Activated effector memory CD4-positive, alpha-beta T cell treated with Interleukin-2 at 50 U/mL for 16 hours (primary cell): Measurements from ENCODE around the gene PCDH17.

Experiments used
- DNase-seq: peaks from one replicate; pipeline ENCODE4 v3.0.0-alpha.2; 2020

Gene PCDH17, protein sequence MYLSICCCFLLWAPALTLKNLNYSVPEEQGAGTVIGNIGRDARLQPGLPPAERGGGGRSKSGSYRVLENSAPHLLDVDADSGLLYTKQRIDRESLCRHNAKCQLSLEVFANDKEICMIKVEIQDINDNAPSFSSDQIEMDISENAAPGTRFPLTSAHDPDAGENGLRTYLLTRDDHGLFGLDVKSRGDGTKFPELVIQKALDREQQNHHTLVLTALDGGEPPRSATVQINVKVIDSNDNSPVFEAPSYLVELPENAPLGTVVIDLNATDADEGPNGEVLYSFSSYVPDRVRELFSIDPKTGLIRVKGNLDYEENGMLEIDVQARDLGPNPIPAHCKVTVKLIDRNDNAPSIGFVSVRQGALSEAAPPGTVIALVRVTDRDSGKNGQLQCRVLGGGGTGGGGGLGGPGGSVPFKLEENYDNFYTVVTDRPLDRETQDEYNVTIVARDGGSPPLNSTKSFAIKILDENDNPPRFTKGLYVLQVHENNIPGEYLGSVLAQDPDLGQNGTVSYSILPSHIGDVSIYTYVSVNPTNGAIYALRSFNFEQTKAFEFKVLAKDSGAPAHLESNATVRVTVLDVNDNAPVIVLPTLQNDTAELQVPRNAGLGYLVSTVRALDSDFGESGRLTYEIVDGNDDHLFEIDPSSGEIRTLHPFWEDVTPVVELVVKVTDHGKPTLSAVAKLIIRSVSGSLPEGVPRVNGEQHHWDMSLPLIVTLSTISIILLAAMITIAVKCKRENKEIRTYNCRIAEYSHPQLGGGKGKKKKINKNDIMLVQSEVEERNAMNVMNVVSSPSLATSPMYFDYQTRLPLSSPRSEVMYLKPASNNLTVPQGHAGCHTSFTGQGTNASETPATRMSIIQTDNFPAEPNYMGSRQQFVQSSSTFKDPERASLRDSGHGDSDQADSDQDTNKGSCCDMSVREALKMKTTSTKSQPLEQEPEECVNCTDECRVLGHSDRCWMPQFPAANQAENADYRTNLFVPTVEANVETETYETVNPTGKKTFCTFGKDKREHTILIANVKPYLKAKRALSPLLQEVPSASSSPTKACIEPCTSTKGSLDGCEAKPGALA (N-terminal part only)

DNA sequence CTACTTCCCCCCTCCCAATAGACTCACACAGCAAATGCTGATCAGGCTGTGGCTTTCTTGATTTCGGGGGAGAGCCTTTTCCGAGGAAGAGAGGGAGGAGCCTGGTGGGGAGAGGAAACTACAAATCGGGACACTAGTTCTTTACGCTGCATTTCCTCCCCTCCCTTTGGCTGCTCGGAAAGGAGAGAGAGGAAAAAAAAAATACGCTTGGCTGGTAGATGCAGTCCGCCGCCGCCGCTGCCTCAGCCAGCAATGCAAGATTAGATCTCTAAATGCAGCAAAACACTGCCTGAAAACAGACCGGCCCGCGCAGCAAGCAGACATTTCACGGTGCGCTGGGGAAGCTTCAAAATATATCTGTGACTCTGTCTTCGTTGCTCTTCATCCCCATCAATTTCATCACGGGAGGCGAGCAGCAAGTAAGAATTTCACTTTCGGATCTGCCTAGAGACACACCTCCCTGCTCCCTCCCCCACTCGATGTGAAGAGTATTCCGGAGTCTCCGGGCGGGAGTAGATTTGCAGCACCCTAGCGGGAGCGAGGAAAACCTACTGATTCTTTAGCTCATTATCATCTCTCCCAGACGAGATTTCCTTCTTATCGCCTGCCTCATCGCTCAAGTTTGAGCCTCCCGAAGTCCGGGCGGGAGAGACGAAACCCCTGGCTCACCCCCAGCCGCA, at the start of gene PCDH17:
TSS of gene PCDH17 (plus strand) at position 149 of the 680 bp plus-strand sequence. CDS start 803 bp downstream, outside the sequence.
- DNase-seq = no peak

DNA sequence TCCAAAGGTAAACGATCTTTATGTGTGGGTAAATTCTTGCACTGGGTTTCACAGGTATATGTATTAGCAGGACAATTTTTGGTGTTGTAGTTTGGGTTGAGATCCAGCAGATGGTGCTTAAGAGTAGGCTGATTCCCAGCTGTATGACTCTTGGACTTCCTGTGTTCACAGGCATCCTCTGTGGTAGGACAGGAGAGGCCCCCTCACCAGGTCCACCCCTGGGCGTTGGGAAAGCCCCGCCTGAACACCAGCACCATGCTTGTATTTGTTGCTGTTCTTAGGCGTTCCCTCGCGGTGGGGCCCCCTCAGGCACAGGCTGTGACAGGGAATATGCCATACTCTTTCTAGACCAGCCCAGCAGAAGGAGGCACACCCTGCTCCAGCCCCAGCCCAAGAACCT, 49.5 kb upstream of the PCDH17 start:
- no peak for DNase-seq

DNA sequence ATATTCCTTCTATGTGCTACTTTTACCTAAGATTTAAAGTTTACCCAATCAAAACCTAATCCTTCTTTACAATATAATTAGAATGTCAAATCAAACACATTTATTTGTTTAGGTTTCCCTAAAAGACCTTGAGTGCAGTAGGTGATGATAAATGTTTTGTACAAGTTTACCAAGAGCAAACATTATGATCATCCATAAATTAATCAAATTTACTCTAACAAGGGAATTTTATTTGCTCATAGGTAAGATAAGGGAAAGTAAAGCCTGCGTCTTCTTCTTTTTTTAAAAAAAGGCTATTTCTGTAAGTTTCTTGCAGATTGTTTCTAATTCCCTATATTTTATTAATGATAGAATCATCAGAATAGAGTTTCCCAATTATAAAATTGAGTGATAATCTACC, 48.0 kb upstream of the PCDH17 start:
- no peak for DNase-seq

DNA sequence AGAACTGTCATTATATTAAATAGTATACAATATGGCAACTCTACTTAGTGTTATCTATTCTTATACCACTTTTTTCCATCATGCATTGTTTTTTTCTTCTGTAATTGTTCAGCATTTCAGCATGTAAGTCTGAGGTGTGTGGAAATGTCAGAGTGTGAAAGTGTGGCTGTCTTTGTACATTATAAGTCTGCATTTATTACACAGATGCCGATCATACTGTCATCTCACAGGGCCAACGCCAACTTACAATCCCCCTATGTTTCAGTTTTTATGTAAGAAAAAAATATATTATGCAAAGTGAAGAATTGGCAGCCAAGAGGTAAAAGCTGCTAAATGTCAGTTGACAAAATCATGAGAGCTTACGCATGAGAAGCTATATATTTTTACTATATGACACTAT, 42.9 kb upstream of the PCDH17 start:
- DNase-seq = no peak

DNA sequence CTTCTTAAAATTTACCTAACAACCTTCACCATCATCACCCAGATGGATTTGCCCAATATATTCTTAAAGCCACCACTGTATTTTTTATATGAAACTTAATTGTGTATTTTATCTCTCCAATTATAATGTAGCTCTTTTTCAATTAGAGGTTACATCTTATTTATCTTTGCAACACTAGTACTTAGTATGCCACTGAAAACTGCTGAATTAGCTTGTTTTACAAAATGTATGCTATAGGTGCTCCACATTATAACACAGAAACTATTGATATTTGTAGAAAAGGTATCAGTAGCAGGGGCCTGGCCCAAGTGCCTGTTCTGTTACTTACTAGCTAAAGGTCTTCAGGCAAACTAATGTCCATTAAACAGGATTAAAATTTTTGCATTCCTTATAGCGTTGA, 35.8 kb upstream of the PCDH17 start:
- DNase-seq = no peak

DNA sequence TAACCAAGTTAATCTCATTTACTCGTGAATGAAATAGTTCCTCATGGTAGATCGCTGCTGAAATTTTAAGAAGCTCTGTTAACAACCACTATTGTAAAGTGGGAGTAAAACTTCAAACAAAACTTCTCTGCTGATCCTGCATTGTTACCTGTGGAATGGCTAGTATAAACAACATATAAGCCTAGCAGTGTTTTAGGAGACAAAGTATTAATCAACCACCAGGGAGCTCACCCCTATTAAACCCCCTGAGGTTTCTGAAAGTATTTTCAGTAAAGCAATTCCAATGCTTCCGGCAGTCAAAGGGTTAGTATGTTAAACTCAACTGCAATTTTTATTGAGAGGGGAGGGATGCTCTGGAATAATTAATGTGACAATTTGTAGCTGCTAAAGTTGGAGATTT, 30.0 kb upstream of the PCDH17 start:
- DNase-seq = no peak

DNA sequence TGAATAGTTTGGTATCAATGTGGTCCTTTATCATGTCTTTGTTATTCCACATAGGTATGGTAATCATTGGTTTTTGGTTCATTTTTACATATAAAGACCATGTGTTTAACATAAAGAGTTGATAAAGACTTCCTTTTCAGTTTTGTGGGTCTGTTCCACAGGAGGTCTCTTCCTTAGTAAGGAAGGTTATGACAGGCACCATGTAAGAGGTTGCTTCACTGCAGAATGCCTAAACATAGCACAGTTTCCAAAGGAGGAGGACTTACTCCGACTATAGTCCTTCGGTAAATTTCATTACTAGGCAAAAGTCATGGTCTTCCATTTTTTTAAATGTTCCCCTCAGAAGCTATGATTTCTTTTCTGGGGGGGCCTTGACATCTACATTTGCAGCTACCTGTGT, 27.1 kb upstream of the PCDH17 start:
- no peak for DNase-seq

DNA sequence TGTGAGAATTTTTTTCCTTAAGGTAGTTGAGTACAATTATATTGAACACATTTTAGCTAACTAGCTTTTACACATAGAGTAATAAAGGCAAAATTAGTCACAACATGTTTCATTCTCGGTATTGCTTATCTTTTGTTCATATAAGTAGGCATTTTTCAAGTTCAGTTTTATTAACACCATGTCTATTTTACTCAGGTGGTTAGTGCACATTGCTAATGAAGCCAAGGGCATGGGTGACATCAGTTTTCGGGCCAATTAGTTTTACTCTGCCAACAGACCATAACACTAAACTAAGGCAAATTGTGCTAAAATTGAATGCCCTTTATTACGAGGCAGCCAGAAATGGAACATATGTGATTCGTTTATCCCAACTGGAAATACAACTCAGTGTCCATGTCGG, 19.6 kb upstream of the PCDH17 start:
- no peak for DNase-seq

DNA sequence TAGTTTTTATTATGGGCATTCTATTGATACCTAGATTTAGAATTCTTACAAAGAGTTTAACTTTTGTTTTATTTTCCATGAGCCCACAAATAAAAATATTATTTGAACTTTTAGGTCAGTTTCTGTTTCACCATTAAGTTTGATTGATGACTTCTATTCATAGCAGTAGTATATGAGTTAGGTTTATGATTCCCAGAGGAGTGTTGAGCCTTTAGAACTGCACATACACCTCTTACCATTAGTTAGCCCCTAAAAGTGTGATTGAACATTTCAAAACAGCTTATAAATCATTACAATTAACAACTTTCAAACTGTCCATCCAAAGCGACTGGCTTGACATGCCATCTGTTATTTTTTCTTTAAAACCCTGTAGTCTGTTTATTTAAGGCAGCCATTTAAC, 19.0 kb upstream of the PCDH17 start:
- DNase-seq = no peak

DNA sequence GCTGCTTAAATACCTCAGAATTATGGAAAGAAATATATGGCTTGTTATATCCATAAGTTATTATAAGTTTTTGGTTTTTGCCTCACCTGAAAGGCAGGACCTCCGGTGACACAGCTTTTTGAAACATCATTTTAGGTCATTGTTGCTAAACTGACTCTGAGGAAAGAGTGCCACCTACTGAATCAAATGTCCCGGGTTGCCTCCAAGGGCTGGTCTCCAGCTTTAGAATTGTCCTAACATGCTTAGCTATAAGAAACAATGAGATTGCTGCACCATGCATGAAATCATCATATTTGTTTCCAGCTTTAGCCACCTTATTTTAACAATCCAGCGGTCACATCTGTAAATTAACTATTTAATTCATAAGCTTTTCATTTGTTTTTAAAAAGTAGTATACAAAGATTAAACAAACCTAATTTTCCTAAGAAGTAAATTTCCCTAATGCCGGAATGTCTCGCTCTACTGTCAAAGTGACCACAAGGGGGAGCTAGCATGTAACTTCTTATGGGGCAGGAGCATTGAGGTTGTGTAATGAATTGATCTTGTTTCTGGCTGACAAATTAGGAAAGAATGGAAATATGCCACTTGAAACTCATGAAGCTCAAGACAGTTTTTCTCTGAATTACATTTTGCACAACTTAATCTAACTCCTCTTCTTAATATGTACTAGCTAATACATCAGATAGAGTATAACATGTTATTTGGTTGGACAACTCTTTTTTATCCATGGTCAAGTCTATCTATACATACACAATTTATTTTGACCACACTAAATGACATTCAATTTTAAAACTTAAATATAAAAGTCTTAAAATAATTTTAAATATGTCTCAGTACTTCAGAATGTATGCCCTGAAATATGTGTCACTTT, 6.7 kb upstream of the PCDH17 start:
- DNase-seq = no peak

DNA sequence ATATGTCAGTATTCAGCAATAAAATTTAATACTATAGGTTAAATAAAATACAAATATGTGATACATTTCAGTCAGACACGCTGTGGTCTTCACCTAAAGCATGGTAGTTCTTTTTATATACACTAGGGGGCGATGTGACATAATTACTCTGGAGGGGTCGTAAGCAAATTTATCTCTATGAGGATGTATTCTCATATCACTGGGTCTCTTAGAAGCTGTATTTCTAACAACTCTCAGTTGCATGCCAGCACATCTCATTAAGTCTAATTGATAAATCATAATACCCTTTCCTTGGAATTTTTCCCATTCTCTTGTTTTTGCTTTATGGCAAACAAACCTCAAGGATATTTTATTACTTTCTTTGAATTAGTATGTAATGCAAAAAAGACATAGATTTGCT, 3.9 kb upstream of the PCDH17 start:
- no peak for DNase-seq

DNA sequence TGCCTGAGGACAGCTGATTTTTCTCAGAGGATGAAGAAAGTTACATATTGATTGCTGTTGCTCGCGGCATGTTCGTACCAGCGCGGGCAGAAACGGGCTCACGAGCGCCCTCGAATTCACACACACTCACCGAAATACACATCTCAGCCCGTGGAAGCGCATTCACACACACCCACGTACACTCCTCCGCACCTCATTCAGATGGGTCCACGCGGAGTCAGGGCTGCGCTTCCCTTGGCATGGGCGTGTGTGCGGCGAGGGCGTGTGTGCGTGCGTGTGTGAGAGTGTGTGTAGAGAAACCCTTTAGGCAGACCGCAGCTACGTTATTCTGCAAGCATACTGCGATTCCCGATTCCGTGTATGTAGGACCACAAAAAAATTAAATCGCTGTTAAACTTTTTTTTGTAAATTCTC, 2.1 kb upstream of the PCDH17 start:
- DNase-seq = no peak

DNA sequence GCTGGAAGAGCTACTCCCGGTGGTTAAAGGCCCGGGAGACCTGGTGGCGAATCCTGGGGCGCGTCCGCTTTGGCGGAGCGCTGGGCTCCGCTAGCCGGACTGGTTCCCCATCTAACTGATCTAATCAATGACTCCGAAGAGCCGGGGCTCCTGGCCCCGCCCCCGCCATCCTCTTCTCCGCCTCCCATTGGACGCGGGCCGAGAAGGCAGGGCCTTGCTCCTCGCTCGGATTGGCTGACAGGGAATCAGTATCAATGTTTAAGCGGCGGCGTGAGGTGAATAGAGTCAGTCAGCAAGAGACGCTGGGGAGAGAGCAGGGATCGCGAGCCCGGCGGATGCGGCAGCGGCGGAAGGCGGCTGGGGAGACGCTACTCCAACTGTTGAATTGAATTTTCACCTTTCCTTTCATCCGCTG, 1.7 kb upstream of the PCDH17 start:
- no peak for DNase-seq

DNA sequence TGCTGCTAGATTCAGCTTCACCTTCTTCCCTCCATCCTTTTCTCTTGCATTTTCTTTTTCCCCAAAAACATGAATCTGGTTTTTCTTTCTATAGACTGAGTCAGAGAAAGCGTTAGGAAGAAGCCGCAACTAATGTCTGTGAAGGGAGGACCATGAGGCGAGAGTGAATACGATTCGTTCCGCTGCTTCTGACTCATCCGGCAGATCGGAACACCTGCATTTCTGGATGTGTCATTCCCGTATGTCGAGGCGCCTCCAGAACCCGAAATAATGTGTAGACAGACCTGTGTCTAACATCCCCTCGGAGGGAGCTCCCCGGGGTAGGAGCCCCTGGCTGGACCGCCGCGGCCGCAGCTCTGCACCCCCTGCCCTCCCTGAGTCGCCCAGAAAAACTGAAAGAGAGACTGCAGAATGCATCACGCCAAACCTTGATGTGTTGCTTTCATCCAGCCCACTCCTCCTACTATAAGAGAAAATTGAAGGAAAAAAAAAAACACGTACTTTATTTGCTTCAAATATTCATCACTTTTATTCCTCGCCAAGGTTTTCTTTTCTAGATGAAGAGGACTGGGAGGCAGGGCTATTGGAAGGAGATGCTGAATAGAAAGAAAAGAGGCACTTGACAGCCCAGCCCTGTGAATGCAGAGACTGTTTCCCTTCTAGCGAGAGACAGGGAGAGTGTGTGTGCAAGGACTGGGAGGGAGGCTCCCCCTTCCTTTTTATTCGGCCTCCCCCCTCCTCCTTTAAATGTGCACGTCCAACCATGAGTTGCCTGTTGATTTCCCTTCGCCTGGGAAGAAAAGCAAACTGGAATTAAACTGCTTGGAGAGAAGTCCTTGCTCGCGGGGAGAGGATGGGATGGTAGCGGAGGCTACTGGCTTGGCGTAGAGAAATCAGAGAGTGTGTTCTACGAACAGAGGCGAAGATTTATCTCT, 616 bp upstream of the PCDH17 start:
- no peak for DNase-seq

DNA sequence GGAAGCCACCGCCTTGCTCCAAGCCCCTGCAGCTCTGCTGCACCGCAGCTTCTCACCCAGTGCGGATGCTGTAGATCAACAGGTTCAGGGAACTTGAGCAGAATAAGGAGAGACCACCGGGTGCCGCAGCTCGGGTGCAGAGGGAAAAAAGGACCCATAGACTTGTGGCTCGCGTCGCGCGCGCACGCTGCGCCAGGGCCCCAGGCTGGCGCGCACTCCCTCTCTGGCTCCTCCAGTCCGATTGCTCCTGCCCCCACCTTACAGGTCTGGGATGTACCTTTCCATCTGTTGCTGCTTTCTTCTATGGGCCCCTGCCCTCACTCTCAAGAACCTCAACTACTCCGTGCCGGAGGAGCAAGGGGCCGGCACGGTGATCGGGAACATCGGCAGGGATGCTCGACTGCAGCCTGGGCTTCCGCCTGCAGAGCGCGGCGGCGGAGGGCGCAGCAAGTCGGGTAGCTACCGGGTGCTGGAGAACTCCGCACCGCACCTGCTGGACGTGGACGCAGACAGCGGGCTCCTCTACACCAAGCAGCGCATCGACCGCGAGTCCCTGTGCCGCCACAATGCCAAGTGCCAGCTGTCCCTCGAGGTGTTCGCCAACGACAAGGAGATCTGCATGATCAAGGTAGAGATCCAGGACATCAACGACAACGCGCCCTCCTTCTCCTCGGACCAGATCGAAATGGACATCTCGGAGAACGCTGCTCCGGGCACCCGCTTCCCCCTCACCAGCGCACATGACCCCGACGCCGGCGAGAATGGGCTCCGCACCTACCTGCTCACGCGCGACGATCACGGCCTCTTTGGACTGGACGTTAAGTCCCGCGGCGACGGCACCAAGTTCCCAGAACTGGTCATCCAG, 964 bp downstream of the PCDH17 start:
- DNase-seq = no peak

DNA sequence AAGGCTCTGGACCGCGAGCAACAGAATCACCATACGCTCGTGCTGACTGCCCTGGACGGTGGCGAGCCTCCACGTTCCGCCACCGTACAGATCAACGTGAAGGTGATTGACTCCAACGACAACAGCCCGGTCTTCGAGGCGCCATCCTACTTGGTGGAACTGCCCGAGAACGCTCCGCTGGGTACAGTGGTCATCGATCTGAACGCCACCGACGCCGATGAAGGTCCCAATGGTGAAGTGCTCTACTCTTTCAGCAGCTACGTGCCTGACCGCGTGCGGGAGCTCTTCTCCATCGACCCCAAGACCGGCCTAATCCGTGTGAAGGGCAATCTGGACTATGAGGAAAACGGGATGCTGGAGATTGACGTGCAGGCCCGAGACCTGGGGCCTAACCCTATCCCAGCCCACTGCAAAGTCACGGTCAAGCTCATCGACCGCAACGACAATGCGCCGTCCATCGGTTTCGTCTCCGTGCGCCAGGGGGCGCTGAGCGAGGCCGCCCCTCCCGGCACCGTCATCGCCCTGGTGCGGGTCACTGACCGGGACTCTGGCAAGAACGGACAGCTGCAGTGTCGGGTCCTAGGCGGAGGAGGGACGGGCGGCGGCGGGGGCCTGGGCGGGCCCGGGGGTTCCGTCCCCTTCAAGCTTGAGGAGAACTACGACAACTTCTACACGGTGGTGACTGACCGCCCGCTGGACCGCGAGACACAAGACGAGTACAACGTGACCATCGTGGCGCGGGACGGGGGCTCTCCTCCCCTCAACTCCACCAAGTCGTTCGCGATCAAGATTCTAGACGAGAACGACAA, 1.8 kb downstream of the PCDH17 start:
- DNase-seq = no peak

DNA sequence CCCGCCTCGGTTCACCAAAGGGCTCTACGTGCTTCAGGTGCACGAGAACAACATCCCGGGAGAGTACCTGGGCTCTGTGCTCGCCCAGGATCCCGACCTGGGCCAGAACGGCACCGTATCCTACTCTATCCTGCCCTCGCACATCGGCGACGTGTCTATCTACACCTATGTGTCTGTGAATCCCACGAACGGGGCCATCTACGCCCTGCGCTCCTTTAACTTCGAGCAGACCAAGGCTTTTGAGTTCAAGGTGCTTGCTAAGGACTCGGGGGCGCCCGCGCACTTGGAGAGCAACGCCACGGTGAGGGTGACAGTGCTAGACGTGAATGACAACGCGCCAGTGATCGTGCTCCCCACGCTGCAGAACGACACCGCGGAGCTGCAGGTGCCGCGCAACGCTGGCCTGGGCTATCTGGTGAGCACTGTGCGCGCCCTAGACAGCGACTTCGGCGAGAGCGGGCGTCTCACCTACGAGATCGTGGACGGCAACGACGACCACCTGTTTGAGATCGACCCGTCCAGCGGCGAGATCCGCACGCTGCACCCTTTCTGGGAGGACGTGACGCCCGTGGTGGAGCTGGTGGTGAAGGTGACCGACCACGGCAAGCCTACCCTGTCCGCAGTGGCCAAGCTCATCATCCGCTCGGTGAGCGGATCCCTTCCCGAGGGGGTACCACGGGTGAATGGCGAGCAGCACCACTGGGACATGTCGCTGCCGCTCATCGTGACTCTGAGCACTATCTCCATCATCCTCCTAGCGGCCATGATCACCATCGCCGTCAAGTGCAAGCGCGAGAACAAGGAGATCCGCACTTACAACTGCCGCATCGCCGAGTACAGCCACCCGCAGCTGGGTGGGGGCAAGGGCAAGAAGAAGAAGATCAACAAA, 2.6 kb downstream of the PCDH17 start:
- DNase-seq = no peak

DNA sequence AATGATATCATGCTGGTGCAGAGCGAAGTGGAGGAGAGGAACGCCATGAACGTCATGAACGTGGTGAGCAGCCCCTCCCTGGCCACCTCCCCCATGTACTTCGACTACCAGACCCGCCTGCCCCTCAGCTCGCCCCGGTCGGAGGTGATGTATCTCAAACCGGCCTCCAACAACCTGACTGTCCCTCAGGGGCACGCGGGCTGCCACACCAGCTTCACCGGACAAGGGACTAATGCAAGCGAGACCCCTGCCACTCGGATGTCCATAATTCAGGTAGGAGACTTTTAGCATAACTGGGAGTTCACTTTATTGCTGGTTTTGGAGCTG, 3.3 kb downstream of the PCDH17 start:
- no peak for DNase-seq
